Peyer's patch (tissue), 4 donors: ENCODE data around the gene EPB41L5.

ENCODE experiments used
- POLR2A ChIP-seq, 2 donors: fragments of 450-650 bp; IDR thresholded peaks; one replicate each; pipeline ENCODE4 v1.5.1; 2017; ENCODE audit warnings: antibody characterized with exemption in 2 of 2, mild to moderate bottlenecking in 2 of 2, moderate library complexity in 2 of 2
- TF ChIP-seq, protein P1 (sequence below), 6 experiments: fragments of 450-650 bp in 4 of 6; fragments of 200-600 bp in 2 of 6; sonication (generic) in 1 of 6; IDR thresholded peaks; one replicate each; pipeline ENCODE4 v1.5.1; 2017 to 2019; ENCODE audit warnings: antibody characterized with exemption in 6 of 6, mild to moderate bottlenecking in 3 of 6, moderate library complexity in 1 of 6

GRCh38 chr2:120118018-120118417 is 105.1 kb downstream of the EPB41L5 start:
- TF ChIP-seq, protein P1, sequence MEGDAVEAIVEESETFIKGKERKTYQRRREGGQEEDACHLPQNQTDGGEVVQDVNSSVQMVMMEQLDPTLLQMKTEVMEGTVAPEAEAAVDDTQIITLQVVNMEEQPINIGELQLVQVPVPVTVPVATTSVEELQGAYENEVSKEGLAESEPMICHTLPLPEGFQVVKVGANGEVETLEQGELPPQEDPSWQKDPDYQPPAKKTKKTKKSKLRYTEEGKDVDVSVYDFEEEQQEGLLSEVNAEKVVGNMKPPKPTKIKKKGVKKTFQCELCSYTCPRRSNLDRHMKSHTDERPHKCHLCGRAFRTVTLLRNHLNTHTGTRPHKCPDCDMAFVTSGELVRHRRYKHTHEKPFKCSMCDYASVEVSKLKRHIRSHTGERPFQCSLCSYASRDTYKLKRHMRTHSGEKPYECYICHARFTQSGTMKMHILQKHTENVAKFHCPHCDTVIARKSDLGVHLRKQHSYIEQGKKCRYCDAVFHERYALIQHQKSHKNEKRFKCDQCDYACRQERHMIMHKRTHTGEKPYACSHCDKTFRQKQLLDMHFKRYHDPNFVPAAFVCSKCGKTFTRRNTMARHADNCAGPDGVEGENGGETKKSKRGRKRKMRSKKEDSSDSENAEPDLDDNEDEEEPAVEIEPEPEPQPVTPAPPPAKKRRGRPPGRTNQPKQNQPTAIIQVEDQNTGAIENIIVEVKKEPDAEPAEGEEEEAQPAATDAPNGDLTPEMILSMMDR (IDR thresholded peaks at IDR 0.05): no peak
- no peak for TF ChIP-seq POLR2A (IDR thresholded peaks at IDR 0.05)
